IMR-90 (cell line): ENCODE data around the gene HIF1A. TPM values are rescaled to one million over a fixed set of nuclear protein-coding genes. Genes with fewer than 3 reads are reported as not detected.

Experiments
- ATAC-seq: fragments of 200-7000 bp; cut with Tn5 transposase; 2 replicates; pipeline ENCODE4 v1.9.1; 2020; ENCODE audit warnings: low read depth, mild to moderate bottlenecking, moderate library complexity
- BruUV-seq: library from RNA; stranded (reverse); fragments of 400-500 nt; replicated peaks from 2 replicates; lab custom pipeline; 2021; lab: Mats Ljungman, UMichigan
- CTCF ChIA-PET: fragments of 300-600 bp; formaldehyde crosslinking; extraction: SDS; loops from one replicate; lab custom pipeline; 2021; ENCODE audit warnings: antibody characterized with exemption; lab: Yijun Ruan, JAX
- POLR2A ChIA-PET: fragments of 300-600 bp; sonication (Branson Sonifier 250); formaldehyde crosslinking; loops from one replicate; lab custom pipeline; 2022; ENCODE audit warnings: antibody characterized with exemption; ENCODE audit not compliant: unreplicated experiment; lab: Charles Lee
- DNase-seq: peaks from one replicate; pipeline ENCODE4 v3.0.0; 2013
- H2AFZ ChIP-seq: replicated peaks from 2 replicates; pipeline ENCODE3; 2013; ENCODE audit warnings: low read length, mild to moderate bottlenecking; ENCODE audit not compliant: poor library complexity
- H2AK5ac ChIP-seq: 2 replicates; pipeline ENCODE4 v1.6.1; 2013; ENCODE audit warnings: low read depth, low read length, inconsistent platforms
- H2AK9ac ChIP-seq: replicated peaks from 2 replicates; pipeline ENCODE3; 2013; ENCODE audit warnings: mild to moderate bottlenecking, low read depth, low read length, moderate library complexity; ENCODE audit not compliant: poor library complexity
- H2BK120ac ChIP-seq: 2 replicates; pipeline ENCODE4 v1.6.1; 2013; ENCODE audit warnings: low read depth, low read length, inconsistent platforms
- H2BK15ac ChIP-seq: 3 replicates; pipeline ENCODE4 v1.6.1; 2013; ENCODE audit warnings: low read depth, low read length, inconsistent platforms
- H2BK20ac ChIP-seq: 2 replicates; pipeline ENCODE4 v1.6.1; 2013; ENCODE audit warnings: low read depth, mild to moderate bottlenecking, inconsistent platforms, low read length, moderate library complexity
- H2BK5ac ChIP-seq: 2 replicates; pipeline ENCODE4 v1.6.1; 2013; ENCODE audit warnings: mild to moderate bottlenecking, low read depth, low read length, inconsistent platforms; ENCODE audit not compliant: poor library complexity, severe bottlenecking
- H3K14ac ChIP-seq: replicated peaks from 2 replicates; pipeline ENCODE4 v1.6.1; 2013; ENCODE audit warnings: low read depth, low read length, inconsistent platforms
- H3K18ac ChIP-seq: 2 replicates; pipeline ENCODE4 v1.6.1; 2013; ENCODE audit warnings: low read depth, low read length, control low read depth
- H3K23ac ChIP-seq: 2 replicates; pipeline ENCODE4 v1.6.1; 2013; ENCODE audit warnings: low read depth, low read length, inconsistent platforms
- H3K27ac ChIP-seq: 2 replicates; pipeline ENCODE4 v1.5.1; 2013; ENCODE audit warnings: mild to moderate bottlenecking, control low read depth, low read length; ENCODE audit not compliant: insufficient read depth
- H3K27me3 ChIP-seq: 2 replicates; pipeline ENCODE4 v1.6.1; 2013; ENCODE audit warnings: low read length; ENCODE audit not compliant: control insufficient read depth, insufficient read depth
- H3K36me3 ChIP-seq: 2 replicates; pipeline ENCODE4 v1.6.1; 2013; ENCODE audit warnings: low read length, mixed read lengths; ENCODE audit not compliant: control insufficient read depth, insufficient read depth
- H3K4ac ChIP-seq: 2 replicates; pipeline ENCODE4 v1.6.1; 2013; ENCODE audit warnings: low read depth, low read length, inconsistent platforms
- H3K4me1 ChIP-seq: 2 replicates; pipeline ENCODE4 v1.6.1; 2013; ENCODE audit warnings: low read length, mixed read lengths; ENCODE audit not compliant: control insufficient read depth, insufficient read depth
- H3K4me2 ChIP-seq: 2 replicates; pipeline ENCODE4 v1.6.1; 2013; ENCODE audit warnings: low read depth, mild to moderate bottlenecking, control low read depth, low read length, moderate library complexity
- H3K4me3 ChIP-seq: 2 replicates; pipeline ENCODE4 v1.5.1; 2013; ENCODE audit warnings: low read depth, mild to moderate bottlenecking, control low read depth, low read length, moderate library complexity; ENCODE audit not compliant: insufficient read depth
- H3K56ac ChIP-seq: 2 replicates; pipeline ENCODE4 v1.6.1; 2013; ENCODE audit warnings: low read length, inconsistent platforms; ENCODE audit not compliant: insufficient read depth; ENCODE audit errors: extremely low read depth
- H3K79me1 ChIP-seq, 2 experiments: 2 replicates each; pipeline ENCODE4 v1.6.1; 2013; ENCODE audit warnings: low read length in 2 of 2, inconsistent platforms in 1 of 2, low read depth in 1 of 2
- H3K9ac ChIP-seq: 2 replicates; pipeline ENCODE4 v1.6.1; 2013; ENCODE audit warnings: low read depth, low read length, control low read depth
- H3K9me1 ChIP-seq: 2 replicates; pipeline ENCODE4 v1.6.1; 2013; ENCODE audit warnings: low read length, inconsistent platforms; ENCODE audit not compliant: insufficient read depth
- H3K9me3 ChIP-seq: 2 replicates; pipeline ENCODE4 v1.6.1; 2013; ENCODE audit warnings: low read length; ENCODE audit not compliant: control insufficient read depth, insufficient read depth
- H4K20me1 ChIP-seq: 2 replicates; pipeline ENCODE4 v1.6.1; 2013; ENCODE audit warnings: low read length, inconsistent platforms; ENCODE audit not compliant: insufficient read depth
- H4K5ac ChIP-seq: 2 replicates; pipeline ENCODE4 v1.6.1; 2013; ENCODE audit warnings: mild to moderate bottlenecking, low read depth, low read length, control low read depth
- H4K8ac ChIP-seq, 2 experiments: 2 replicates each; pipeline ENCODE4 v1.6.1; 2013; ENCODE audit warnings: low read depth in 2 of 2, low read length in 2 of 2, control low read depth in 1 of 2, inconsistent platforms in 1 of 2
- H4K91ac ChIP-seq: 2 replicates; pipeline ENCODE4 v1.6.1; 2013; ENCODE audit warnings: low read depth, low read length, inconsistent platforms; ENCODE audit not compliant: insufficient read depth
- BHLHE40 ChIP-seq: fragments of 150-350 bp; IDR thresholded peaks from 2 replicates; pipeline ENCODE4 v1.6.1; 2016; ENCODE audit warnings: mild to moderate bottlenecking, low read depth, low read length
- CEBPB ChIP-seq: IDR thresholded peaks from 2 replicates; pipeline ENCODE4 v1.6.1; 2012; ENCODE audit warnings: low read depth, low read length, improper control_type of control experiment
- CHD1 ChIP-seq: IDR thresholded peaks from 2 replicates; pipeline ENCODE4 v1.6.1; 2012; ENCODE audit warnings: low read depth, low read length, improper control_type of control experiment
- ELK1 ChIP-seq: fragments of 150-350 bp; IDR thresholded peaks from 2 replicates; pipeline ENCODE4 v1.6.1; 2016; ENCODE audit warnings: low read depth, mild to moderate bottlenecking, low read length, moderate library complexity, borderline replicate concordance
- FOS ChIP-seq: fragments of 150-350 bp; IDR thresholded peaks from 2 replicates; pipeline ENCODE4 v1.6.1; 2016; ENCODE audit warnings: low read depth, low read length
- MAFK ChIP-seq: IDR thresholded peaks from 2 replicates; pipeline ENCODE4 v1.6.1; 2012; ENCODE audit warnings: low read depth, low read length, improper control_type of control experiment
- MAZ ChIP-seq: IDR thresholded peaks from 2 replicates; pipeline ENCODE4 v1.6.1; 2012; ENCODE audit warnings: low read depth, mild to moderate bottlenecking, low read length, improper control_type of control experiment, moderate library complexity, borderline replicate concordance
- MXI1 ChIP-seq: IDR thresholded peaks from 2 replicates; pipeline ENCODE4 v1.6.1; 2012; ENCODE audit warnings: low read depth, mild to moderate bottlenecking, low read length, moderate library complexity, borderline replicate concordance
- NFE2L2 ChIP-seq: fragments of 150-350 bp; IDR thresholded peaks from 2 replicates; pipeline ENCODE4 v1.6.1; 2016; ENCODE audit warnings: low read depth, mild to moderate bottlenecking, low read length
- POLR2A ChIP-seq: IDR thresholded peaks from 2 replicates; pipeline ENCODE4 v1.6.1; 2012; ENCODE audit warnings: mild to moderate bottlenecking, low read depth, low read length
- RAD21 ChIP-seq: IDR thresholded peaks from 2 replicates; pipeline ENCODE4 v1.6.1; 2012; ENCODE audit warnings: low read length, improper control_type of control experiment
- RCOR1 ChIP-seq: IDR thresholded peaks from 2 replicates; pipeline ENCODE4 v1.6.1; 2012; ENCODE audit warnings: mild to moderate bottlenecking, low read length, improper control_type of control experiment; ENCODE audit not compliant: insufficient replicate concordance
- RFX5 ChIP-seq: IDR thresholded peaks from 2 replicates; pipeline ENCODE4 v1.8.0; 2012; ENCODE audit warnings: low read depth, mild to moderate bottlenecking, low read length, moderate library complexity
- SMC3 ChIP-seq: fragments of 150-350 bp; IDR thresholded peaks from 2 replicates; pipeline ENCODE4 v1.6.1; 2016; ENCODE audit warnings: low read depth, mild to moderate bottlenecking, antibody characterized with exemption, low read length, moderate library complexity
- WGBS, 2 experiments: methylation state at CpG; one replicate each; pipeline versions ENCODE4 v1.1.5 to v1.1.7; 2013; ENCODE audit warnings: missing lambda C conversion rate in 2 of 2; ENCODE audit not compliant: insufficient read length in 1 of 2; ENCODE audit errors: extremely low coverage in 2 of 2; 5-methylcytosine and 5-hydroxymethylcytosine counted together
- dilution Hi-C: fragments of 300-500 bp; cut with HindIII; formaldehyde crosslinking; loops from one replicate; pipeline ENCODE4 v1.14.3; 2018; ENCODE audit warnings: low sequenced_read_pairs; ENCODE audit not compliant: unreplicated experiment
- in situ Hi-C: fragments of 300-500 bp; cut with MboI; formaldehyde crosslinking; loops from 3 replicates; pipeline ENCODE4 v1.14.3; 2019; ENCODE audit warnings: low sequenced_read_pairs, inconsistent platforms, mixed read lengths
- intact Hi-C: fragments of 100-400 bp; cut with micrococcal nuclease; formaldehyde crosslinking; loops from 2 replicates; pipeline ENCODE4 v1.10.0; 2022
- polyA plus RNA-seq, 3 experiments: library from polyadenylated mRNA; depleted of rRNA; stranded (reverse); fragments of >200 nt; gene quantifications; 2 replicates each; pipeline ENCODE4 v1.2.3, GENCODE V29; 2012; ENCODE audit warnings: low replicate concordance in 1 of 3
- total RNA-seq: library from RNA; depleted of rRNA; stranded (reverse); fragments of >200 nt; gene quantifications from 2 replicates; pipeline ENCODE4 v1.2.3, GENCODE V29; 2012
- TF ChIP-seq, protein P1 (sequence below): conservative IDR thresholded peaks from 2 replicates; pipeline ENCODE4 v1.5.1; 2012; ENCODE audit warnings: mild to moderate bottlenecking, low read depth, low read length, improper control_type of control experiment
- TF ChIP-seq, protein P2 (sequence below): fragments of 150-350 bp; IDR thresholded peaks from 2 replicates; pipeline ENCODE4 v1.6.1; 2017; ENCODE audit warnings: mild to moderate bottlenecking, antibody characterized with exemption, low read length, low read depth

HIF1A gene
- total and polyA plus RNA-seq, 2 of the 4 experiments (the other 2 are of a cell fraction), result 128 to 301 TPM

DNA sequence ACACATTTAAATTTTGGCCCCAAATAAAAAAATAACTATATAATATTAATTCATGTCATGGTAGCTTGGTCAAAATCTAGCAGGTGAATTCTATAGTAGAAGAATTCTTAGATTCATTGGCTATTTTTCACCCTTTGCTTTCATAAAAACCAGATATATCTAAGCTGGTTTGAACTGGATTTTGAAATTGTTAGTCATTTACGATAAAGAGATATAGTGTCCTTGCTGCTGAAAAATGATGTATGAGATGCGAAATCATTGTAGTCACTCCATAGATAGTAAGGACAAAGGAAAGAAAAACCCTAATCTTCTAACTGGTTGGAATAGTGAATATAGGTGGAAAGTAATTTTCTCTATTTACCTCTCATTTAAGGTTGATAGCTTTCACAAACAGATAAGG lies 12.2 kb upstream of the HIF1A start:
- BruUV-seq, result no TSS peak
- Histone ChIP-seq H2AK5ac (no peak overlapping the region), H3K9me3 (no peaks in the 10 kb centered on the region), H3K4ac (no peak overlapping the region), H3K27me3 (no peaks in the 10 kb centered on the region), H2AK9ac (no peak overlapping the region), H3K36me3 (no peaks in the 10 kb centered on the region), H2BK120ac (no peak overlapping the region), H2BK20ac (no peak overlapping the region), H3K27ac (no peak overlapping the region), H3K56ac (no peak overlapping the region), H2AFZ (no peak overlapping the region), H3K9me1 (no peaks in the 10 kb centered on the region), H3K79me1 (no peaks in the 10 kb centered on the region), H3K18ac (no peak overlapping the region), H3K9ac (no peak overlapping the region), H2BK15ac (no peak overlapping the region), H4K91ac (no peak overlapping the region), H3K4me3 (no peak overlapping the region), H2BK5ac (no peak overlapping the region), H4K20me1 (no peaks in the 10 kb centered on the region), H3K4me2 (no peak overlapping the region), H3K4me1 (peaks cover 3% of the 10 kb centered on the region; the same call in 1 of the 2 replicates), H3K23ac (no peak overlapping the region), H3K14ac (no peak overlapping the region), H4K5ac (no peak overlapping the region), H4K8ac (no peak overlapping the region)
- WGBS, 2 experiments, result no CpG with 5 or more reads among the region's 2 CpGs
- DNase-seq (no peak), ATAC-seq (no peak)
- intact Hi-C loops (no loop called here), in situ Hi-C loops (no loop called here), dilution Hi-C loops (no loop called here)
- no peak for TF ChIP-seq CHD1
- no peak for TF ChIP-seq FOS
- TF ChIP-seq, protein P1, sequence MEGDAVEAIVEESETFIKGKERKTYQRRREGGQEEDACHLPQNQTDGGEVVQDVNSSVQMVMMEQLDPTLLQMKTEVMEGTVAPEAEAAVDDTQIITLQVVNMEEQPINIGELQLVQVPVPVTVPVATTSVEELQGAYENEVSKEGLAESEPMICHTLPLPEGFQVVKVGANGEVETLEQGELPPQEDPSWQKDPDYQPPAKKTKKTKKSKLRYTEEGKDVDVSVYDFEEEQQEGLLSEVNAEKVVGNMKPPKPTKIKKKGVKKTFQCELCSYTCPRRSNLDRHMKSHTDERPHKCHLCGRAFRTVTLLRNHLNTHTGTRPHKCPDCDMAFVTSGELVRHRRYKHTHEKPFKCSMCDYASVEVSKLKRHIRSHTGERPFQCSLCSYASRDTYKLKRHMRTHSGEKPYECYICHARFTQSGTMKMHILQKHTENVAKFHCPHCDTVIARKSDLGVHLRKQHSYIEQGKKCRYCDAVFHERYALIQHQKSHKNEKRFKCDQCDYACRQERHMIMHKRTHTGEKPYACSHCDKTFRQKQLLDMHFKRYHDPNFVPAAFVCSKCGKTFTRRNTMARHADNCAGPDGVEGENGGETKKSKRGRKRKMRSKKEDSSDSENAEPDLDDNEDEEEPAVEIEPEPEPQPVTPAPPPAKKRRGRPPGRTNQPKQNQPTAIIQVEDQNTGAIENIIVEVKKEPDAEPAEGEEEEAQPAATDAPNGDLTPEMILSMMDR, result no peak
- no peak for TF ChIP-seq SMC3
- no peak for TF ChIP-seq ELK1
- TF ChIP-seq MAFK, result no peak
- no peak for TF ChIP-seq POLR2A
- TF ChIP-seq, protein P2, sequence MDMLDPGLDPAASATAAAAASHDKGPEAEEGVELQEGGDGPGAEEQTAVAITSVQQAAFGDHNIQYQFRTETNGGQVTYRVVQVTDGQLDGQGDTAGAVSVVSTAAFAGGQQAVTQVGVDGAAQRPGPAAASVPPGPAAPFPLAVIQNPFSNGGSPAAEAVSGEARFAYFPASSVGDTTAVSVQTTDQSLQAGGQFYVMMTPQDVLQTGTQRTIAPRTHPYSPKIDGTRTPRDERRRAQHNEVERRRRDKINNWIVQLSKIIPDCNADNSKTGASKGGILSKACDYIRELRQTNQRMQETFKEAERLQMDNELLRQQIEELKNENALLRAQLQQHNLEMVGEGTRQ, result no peak
- no peak for TF ChIP-seq RAD21
- no peak for TF ChIP-seq NFE2L2
- no peak for TF ChIP-seq RCOR1
- TF ChIP-seq BHLHE40, result no peak
- no peak for TF ChIP-seq MXI1
- no peak for TF ChIP-seq RFX5
- no peak for TF ChIP-seq MAZ
- no peak for TF ChIP-seq CEBPB
- CTCF ChIA-PET, result no interaction called here
- POLR2A ChIA-PET, result no interaction called here
